ENCODE measurements around the gene ADH1B. TPM values are rescaled to one million over a fixed set of nuclear protein-coding genes. Genes with fewer than 3 reads are reported as not detected.

Gene ADH1B
- total RNA-seq, 1 donor from 2014 or later = not detected

GRCh38 chr4:99310389-99310788 is 10.8 kb downstream of the ADH1B start:
- no peaks in the 10 kb centered on the region for H3K4me1 ChIP-seq (ENCODE audit: insufficient read depth, low read length)
- no peaks in the 10 kb centered on the region for H4K20me1 ChIP-seq (ENCODE audit: insufficient read depth, low read length)
- Mint-ChIP-seq H3K27me3 (ENCODE audit: low read depth, unreplicated experiment) (no peaks in the 10 kb centered on the region), H3K27ac (ENCODE audit: unreplicated experiment) (no peak overlapping the region), H3K4me3 (ENCODE audit: unreplicated experiment) (no peak overlapping the region), H3K9me3 (ENCODE audit: unreplicated experiment) (no peaks in the 10 kb centered on the region), H3K4me1 (ENCODE audit: low read depth, unreplicated experiment) (no peaks in the 10 kb centered on the region), H3K36me3 (ENCODE audit: low read depth, unreplicated experiment) (no peaks in the 10 kb centered on the region)
- no peak overlapping the region for H3K9ac ChIP-seq (ENCODE audit: low read length)
- no peaks in the 10 kb centered on the region for H3K27me3 ChIP-seq (ENCODE audit: insufficient read depth, low read length)
- no peak overlapping the region for H3K4me2 ChIP-seq (ENCODE audit: low read length)
- no peak overlapping the region for H3K4me3 ChIP-seq (ENCODE audit: insufficient read depth, low read depth, low read length)
- H3K79me2 ChIP-seq (ENCODE audit: insufficient read depth, low read length) = no peaks in the 10 kb centered on the region
- TF ChIP-seq CTCF (IDR thresholded peaks at IDR 0.05; ENCODE audit: insufficient read depth, low read depth, low read length) = no peak
- TF ChIP-seq EZH2 (IDR thresholded peaks at IDR 0.05; ENCODE audit: insufficient read depth, low read length) = no peak
- FAIRE-seq (no peak), DNase-seq (ENCODE audit: low read depth) (no peak)
- no peak overlapping the region for H3K27ac ChIP-seq (ENCODE audit: low read depth, low read length)
- no peaks in the 10 kb centered on the region for H3K9me3 ChIP-seq (ENCODE audit: insufficient read depth, low read depth, low read length)
- no peak overlapping the region for H2AFZ ChIP-seq (ENCODE audit: low read depth, low read length)
- no peaks in the 10 kb centered on the region for H3K36me3 ChIP-seq (ENCODE audit: insufficient read depth, low read length)

GRCh38 chr4:99305638-99306400 is 15.4 kb downstream of the ADH1B start:
- FAIRE-seq = no peak
- Mint-ChIP-seq H3K27ac (ENCODE audit: unreplicated experiment) (no peak overlapping the region), H3K9me3 (ENCODE audit: unreplicated experiment) (no peaks in the 10 kb centered on the region)

More at GRCh38 chr4:99305638-99306400, 15.4 kb downstream of the ADH1B start:
- Histone ChIP-seq H3K27ac (ENCODE audit: low read depth, low read length) (no peak overlapping the region), H3K79me2 (ENCODE audit: insufficient read depth, low read length) (no peaks in the 10 kb centered on the region), H3K36me3 (ENCODE audit: insufficient read depth, low read length) (no peaks in the 10 kb centered on the region), H3K4me1 (ENCODE audit: insufficient read depth, low read length) (no peaks in the 10 kb centered on the region), H3K9ac (ENCODE audit: low read length) (no peak overlapping the region), H3K9me3 (ENCODE audit: insufficient read depth, low read depth, low read length) (no peaks in the 10 kb centered on the region), H3K27me3 (ENCODE audit: insufficient read depth, low read length) (no peaks in the 10 kb centered on the region), H3K4me2 (ENCODE audit: low read length) (no peak overlapping the region), H3K4me3 (ENCODE audit: insufficient read depth, low read depth, low read length) (no peak overlapping the region), H2AFZ (ENCODE audit: low read depth, low read length) (no peak overlapping the region), H4K20me1 (ENCODE audit: insufficient read depth, low read length) (no peaks in the 10 kb centered on the region)
- Mint-ChIP-seq H3K4me3 (ENCODE audit: unreplicated experiment) (no peak overlapping the region), H3K36me3 (ENCODE audit: low read depth, unreplicated experiment) (no peaks in the 10 kb centered on the region), H3K27me3 (ENCODE audit: low read depth, unreplicated experiment) (no peaks in the 10 kb centered on the region), H3K4me1 (ENCODE audit: low read depth, unreplicated experiment) (no peaks in the 10 kb centered on the region)
- DNase-seq (ENCODE audit: low read depth) = no peak
- no peak for TF ChIP-seq EZH2 (IDR thresholded peaks at IDR 0.05; ENCODE audit: insufficient read depth, low read length)
- TF ChIP-seq CTCF (IDR thresholded peaks at IDR 0.05; ENCODE audit: insufficient read depth, low read depth, low read length) = no peak

Data from astrocyte (in vitro differentiated cells and primary cell).